HCT116 (cell line): Measurements from ENCODE around the gene CDH13. TPM values are rescaled to one million over a fixed set of nuclear protein-coding genes. Genes with fewer than 3 reads are reported as not detected.

Experiments used
- ATAC-seq: fragments of 200-7000 bp; cut with Tn5 transposase; 2 replicates; pipeline ENCODE4 v1.9.1; 2020; ENCODE audit warnings: mild to moderate bottlenecking, moderate library complexity
- BruUV-seq: library from RNA; stranded (reverse); fragments of 400-500 nt; replicated peaks from 2 replicates; lab custom pipeline; 2021; lab: Mats Ljungman, UMichigan
- CTCF ChIA-PET: fragments of 300-600 bp; sonication (Branson Sonifier 250); formaldehyde crosslinking; loops from one replicate; lab custom pipeline; 2021; ENCODE audit warnings: antibody characterized with exemption; lab: Charles Lee
- POLR2A ChIA-PET: fragments of 300-600, 350-600 bp; sonication (Branson Sonifier 250); formaldehyde crosslinking; loops from one replicate; lab custom pipeline; 2021; ENCODE audit warnings: antibody characterized with exemption; lab: Charles Lee
- RAD21 ChIA-PET, 2 experiments: fragments of 300-600 bp; sonication (Branson Sonifier 250); formaldehyde crosslinking; loops; one replicate each; lab custom pipeline; 2023; ENCODE audit warnings: low total read pairs in 2 of 2; ENCODE audit not compliant: uncharacterized antibody in 2 of 2, unreplicated experiment in 2 of 2, low non-redundant PET in 1 of 2; lab: Charles Lee
- DNase-seq: peaks from one replicate; pipeline ENCODE4 v3.0.0-alpha.2; 2010; ENCODE audit warnings: low read depth, low spot score
- H2AFZ ChIP-seq: fragments of 200-600 bp; shearing (Covaris generic), sonication (generic); 2 replicates; pipeline ENCODE4 v1.6.1; 2017; ENCODE audit warnings: low read depth, mixed run types, mixed read lengths, antibody characterized with exemption, low read length; ENCODE audit not compliant: poor library complexity, severe bottlenecking
- H3K27ac ChIP-seq: 2 replicates; pipeline ENCODE4 v1.5.1; 2012; ENCODE audit warnings: low read depth, low read length
- H3K27me3 ChIP-seq: fragments of 200-600 bp; sonication (generic); 2 replicates; pipeline ENCODE4 v1.6.1; 2016; ENCODE audit warnings: mixed run types, low read length, mixed read lengths; ENCODE audit not compliant: insufficient read depth
- H3K36me3 ChIP-seq, 2 experiments: fragments of 200-500 bp in 1 of 2; fragments of 200-600 bp in 1 of 2; sonication (Bioruptor generic) in 1 of 2; sonication (generic) in 1 of 2; 2 replicates each; pipeline versions ENCODE4 v1.5.1 to v1.6.1; 2014 to 2016; ENCODE audit warnings: low read length in 2 of 2, inconsistent platforms in 1 of 2, mixed read lengths in 1 of 2, mixed run types in 1 of 2; ENCODE audit not compliant: insufficient read depth in 2 of 2, control insufficient read depth in 1 of 2
- H3K4me1 ChIP-seq, 2 experiments: fragments of 200-600 bp in 1 of 2; sonication (generic) in 1 of 2; 2 replicates each; pipeline versions ENCODE4 v1.5.1 to v1.6.1; 2012 to 2017; ENCODE audit warnings: low read length in 2 of 2, inconsistent platforms in 1 of 2, mild to moderate bottlenecking in 1 of 2, mixed read lengths in 1 of 2, mixed run types in 1 of 2, moderate library complexity in 1 of 2; ENCODE audit not compliant: insufficient read depth in 2 of 2, control insufficient read depth in 1 of 2
- H3K4me2 ChIP-seq: fragments of 200-600 bp; sonication (generic); 2 replicates; pipeline ENCODE4 v1.6.1; 2017; ENCODE audit warnings: mixed run types, low read length, mixed read lengths
- H3K4me3 ChIP-seq, 2 experiments: fragments of 200-600 bp in 1 of 2; sonication (generic) in 1 of 2; replicated peaks in 1 of 2; 2 replicates each; pipeline ENCODE4 v1.5.1; 2011 to 2016; ENCODE audit warnings: low read length in 2 of 2, control low read depth in 1 of 2, low read depth in 1 of 2, mild to moderate bottlenecking in 1 of 2, mixed read lengths in 1 of 2, mixed run types in 1 of 2
- H3K79me2 ChIP-seq: fragments of 200-600 bp; sonication (generic); 2 replicates; pipeline ENCODE4 v1.6.1; 2017; ENCODE audit warnings: mild to moderate bottlenecking, mixed run types, low read length, moderate library complexity, mixed read lengths; ENCODE audit not compliant: insufficient read depth
- H3K9ac ChIP-seq: fragments of 200-600 bp; sonication (generic); 2 replicates; pipeline ENCODE4 v1.6.1; 2016; ENCODE audit warnings: low read length, mixed read lengths
- H3K9me2 ChIP-seq: fragments of 200-600 bp; sonication (generic), shearing (Covaris generic); 2 replicates; pipeline ENCODE4 v1.6.1; 2017; ENCODE audit warnings: mixed run types, mild to moderate bottlenecking, moderate library complexity; ENCODE audit not compliant: insufficient read depth
- H3K9me3 ChIP-seq, 2 experiments: fragments of 200-500 bp in 1 of 2; fragments of 200-600 bp in 1 of 2; sonication (Bioruptor generic) in 1 of 2; sonication (generic) in 1 of 2; 2 replicates each; pipeline ENCODE4 v1.6.1; 2014 to 2017; ENCODE audit warnings: low read length in 2 of 2, mixed read lengths in 2 of 2, inconsistent platforms in 1 of 2, low read depth in 1 of 2, mild to moderate bottlenecking in 1 of 2, mixed run types in 1 of 2, moderate library complexity in 1 of 2; ENCODE audit not compliant: control insufficient read depth in 1 of 2, insufficient read depth in 1 of 2
- H4K20me1 ChIP-seq: fragments of 200-600 bp; sonication (generic), shearing (Covaris generic); 2 replicates; pipeline ENCODE4 v1.6.1; 2017; ENCODE audit warnings: mixed run types, mild to moderate bottlenecking, moderate library complexity; ENCODE audit not compliant: insufficient read depth
- EGR1 ChIP-seq: IDR thresholded peaks from 2 replicates; pipeline ENCODE4 v1.6.1; 2012; ENCODE audit warnings: low read depth
- EZH2 ChIP-seq: fragments of 200-600 bp; sonication (generic); IDR thresholded peaks from 2 replicates; pipeline ENCODE4 v1.6.1; 2017; ENCODE audit warnings: antibody characterized with exemption, mixed run types
- EZH2phosphoT487 ChIP-seq: fragments of 200-600 bp; IDR thresholded peaks from 2 replicates; pipeline ENCODE4 v1.6.1; 2018; ENCODE audit warnings: antibody characterized with exemption, borderline replicate concordance
- JUND ChIP-seq: IDR thresholded peaks from 2 replicates; pipeline ENCODE4 v1.6.1; 2012
- POLR2A ChIP-seq: IDR thresholded peaks from 2 replicates; pipeline ENCODE4 v1.7.0; 2011; ENCODE audit warnings: borderline replicate concordance; ENCODE audit not compliant: insufficient read depth, insufficient read length; ENCODE audit errors: extremely low read depth
- POLR2AphosphoS5 ChIP-seq: IDR thresholded peaks from 2 replicates; pipeline ENCODE4 v1.6.1; 2011; ENCODE audit warnings: mild to moderate bottlenecking, low read depth, low read length, moderate library complexity
- RAD21 ChIP-seq: IDR thresholded peaks from 2 replicates; pipeline ENCODE4 v1.6.1; 2012; ENCODE audit warnings: low read depth, mild to moderate bottlenecking
- SIN3A ChIP-seq: IDR thresholded peaks from 2 replicates; pipeline ENCODE4 v1.6.1; 2012; ENCODE audit warnings: low read depth
- SP1 ChIP-seq: IDR thresholded peaks from 2 replicates; pipeline ENCODE4 v1.6.1; 2012; ENCODE audit warnings: low read depth
- SRF ChIP-seq: IDR thresholded peaks from 2 replicates; pipeline ENCODE4 v1.6.1; 2012; ENCODE audit warnings: low read depth
- TCF7L2 ChIP-seq: IDR thresholded peaks from 2 replicates; pipeline ENCODE4 v1.7.0; 2011; ENCODE audit warnings: borderline replicate concordance, inconsistent platforms; ENCODE audit not compliant: insufficient read depth, insufficient read length; ENCODE audit errors: extremely low read depth
- YY1 ChIP-seq: IDR thresholded peaks from 2 replicates; pipeline ENCODE4 v1.6.1; 2011; ENCODE audit warnings: low read length, low read depth, moderate library complexity, mild to moderate bottlenecking; ENCODE audit not compliant: insufficient replicate concordance; ENCODE audit errors: extremely low read depth
- ZNF274 ChIP-seq: fragments of 200-500 bp; sonication (Bioruptor generic); IDR thresholded peaks from 2 replicates; pipeline ENCODE4 v1.6.1; 2014; ENCODE audit warnings: mild to moderate bottlenecking, low read depth, low read length, inconsistent platforms
- intact Hi-C: fragments of 100-400 bp; cut with micrococcal nuclease; formaldehyde crosslinking; loops from 2 replicates; pipeline ENCODE4 v1.10.0; 2022
- total RNA-seq: library from RNA; stranded (reverse); gene quantifications from one replicate; pipeline ENCODE4 v1.2.1, GENCODE V29; 2021; ENCODE audit not compliant: unreplicated experiment
- TF ChIP-seq, protein P1 (sequence below): IDR thresholded peaks from 2 replicates; pipeline ENCODE4 v1.6.1; 2012
- TF ChIP-seq, protein P2 (sequence below): IDR thresholded peaks from 2 replicates; pipeline ENCODE4 v1.6.1; 2011; ENCODE audit warnings: mild to moderate bottlenecking, low read length, moderate library complexity; ENCODE audit not compliant: insufficient replicate concordance; ENCODE audit errors: extremely low read depth
- TF ChIP-seq, protein P3 (sequence below): IDR thresholded peaks from 2 replicates; pipeline ENCODE4 v1.6.1; 2012
- TF ChIP-seq, protein P4 (sequence below): IDR thresholded peaks from 2 replicates; pipeline ENCODE4 v1.6.1; 2012; ENCODE audit warnings: low read depth

The CDH13 gene
- total RNA-seq, 1 experiment from 2014 or later: not detected

DNA sequence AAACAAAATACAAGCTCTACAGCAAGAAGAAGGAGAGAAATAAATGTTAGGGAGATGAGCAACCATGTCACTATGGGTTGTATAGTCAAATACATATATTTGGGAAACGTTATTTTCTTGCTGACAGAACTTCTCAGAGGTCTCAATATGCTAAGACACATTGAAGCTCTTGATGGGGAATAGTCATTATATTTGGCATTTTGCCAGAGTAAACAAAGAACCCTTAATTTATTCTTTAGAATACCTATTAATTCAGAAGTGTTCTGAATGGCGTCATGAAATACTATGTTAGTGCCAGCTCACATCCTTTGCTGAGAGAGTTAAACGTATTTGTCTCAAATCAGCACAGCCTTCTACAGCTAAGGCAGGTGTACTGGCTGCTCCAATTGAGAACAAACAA, 458.9 kb downstream of the CDH13 start:
- Histone ChIP-seq H4K20me1 (no peaks in the 10 kb centered on the region), H3K27me3 (no peaks in the 10 kb centered on the region), H3K9ac (no peak overlapping the region), H2AFZ (no peak overlapping the region), H3K79me2 (no peaks in the 10 kb centered on the region), H3K36me3 (no peaks in the 10 kb centered on the region)
- intact Hi-C loops: no loop called here
- TF ChIP-seq, protein P1, sequence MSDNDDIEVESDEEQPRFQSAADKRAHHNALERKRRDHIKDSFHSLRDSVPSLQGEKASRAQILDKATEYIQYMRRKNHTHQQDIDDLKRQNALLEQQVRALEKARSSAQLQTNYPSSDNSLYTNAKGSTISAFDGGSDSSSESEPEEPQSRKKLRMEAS: no peak
- TF ChIP-seq SRF (no peak), YY1 (no peak), ZNF274 (no peak), JUND (no peak), EZH2 (no peak), SP1 (no peak), POLR2AphosphoS5 (no peak), EGR1 (no peak), RAD21 (no peak), TCF7L2 (no peak), EZH2phosphoT487 (no peak), POLR2A (no peak), SIN3A (no peak)
- TF ChIP-seq, protein P2, sequence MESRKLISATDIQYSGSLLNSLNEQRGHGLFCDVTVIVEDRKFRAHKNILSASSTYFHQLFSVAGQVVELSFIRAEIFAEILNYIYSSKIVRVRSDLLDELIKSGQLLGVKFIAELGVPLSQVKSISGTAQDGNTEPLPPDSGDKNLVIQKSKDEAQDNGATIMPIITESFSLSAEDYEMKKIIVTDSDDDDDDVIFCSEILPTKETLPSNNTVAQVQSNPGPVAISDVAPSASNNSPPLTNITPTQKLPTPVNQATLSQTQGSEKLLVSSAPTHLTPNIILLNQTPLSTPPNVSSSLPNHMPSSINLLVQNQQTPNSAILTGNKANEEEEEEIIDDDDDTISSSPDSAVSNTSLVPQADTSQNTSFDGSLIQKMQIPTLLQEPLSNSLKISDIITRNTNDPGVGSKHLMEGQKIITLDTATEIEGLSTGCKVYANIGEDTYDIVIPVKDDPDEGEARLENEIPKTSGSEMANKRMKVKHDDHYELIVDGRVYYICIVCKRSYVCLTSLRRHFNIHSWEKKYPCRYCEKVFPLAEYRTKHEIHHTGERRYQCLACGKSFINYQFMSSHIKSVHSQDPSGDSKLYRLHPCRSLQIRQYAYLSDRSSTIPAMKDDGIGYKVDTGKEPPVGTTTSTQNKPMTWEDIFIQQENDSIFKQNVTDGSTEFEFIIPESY: no peak
- TF ChIP-seq, protein P3, sequence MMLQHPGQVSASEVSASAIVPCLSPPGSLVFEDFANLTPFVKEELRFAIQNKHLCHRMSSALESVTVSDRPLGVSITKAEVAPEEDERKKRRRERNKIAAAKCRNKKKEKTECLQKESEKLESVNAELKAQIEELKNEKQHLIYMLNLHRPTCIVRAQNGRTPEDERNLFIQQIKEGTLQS: no peak
- TF ChIP-seq, protein P4, sequence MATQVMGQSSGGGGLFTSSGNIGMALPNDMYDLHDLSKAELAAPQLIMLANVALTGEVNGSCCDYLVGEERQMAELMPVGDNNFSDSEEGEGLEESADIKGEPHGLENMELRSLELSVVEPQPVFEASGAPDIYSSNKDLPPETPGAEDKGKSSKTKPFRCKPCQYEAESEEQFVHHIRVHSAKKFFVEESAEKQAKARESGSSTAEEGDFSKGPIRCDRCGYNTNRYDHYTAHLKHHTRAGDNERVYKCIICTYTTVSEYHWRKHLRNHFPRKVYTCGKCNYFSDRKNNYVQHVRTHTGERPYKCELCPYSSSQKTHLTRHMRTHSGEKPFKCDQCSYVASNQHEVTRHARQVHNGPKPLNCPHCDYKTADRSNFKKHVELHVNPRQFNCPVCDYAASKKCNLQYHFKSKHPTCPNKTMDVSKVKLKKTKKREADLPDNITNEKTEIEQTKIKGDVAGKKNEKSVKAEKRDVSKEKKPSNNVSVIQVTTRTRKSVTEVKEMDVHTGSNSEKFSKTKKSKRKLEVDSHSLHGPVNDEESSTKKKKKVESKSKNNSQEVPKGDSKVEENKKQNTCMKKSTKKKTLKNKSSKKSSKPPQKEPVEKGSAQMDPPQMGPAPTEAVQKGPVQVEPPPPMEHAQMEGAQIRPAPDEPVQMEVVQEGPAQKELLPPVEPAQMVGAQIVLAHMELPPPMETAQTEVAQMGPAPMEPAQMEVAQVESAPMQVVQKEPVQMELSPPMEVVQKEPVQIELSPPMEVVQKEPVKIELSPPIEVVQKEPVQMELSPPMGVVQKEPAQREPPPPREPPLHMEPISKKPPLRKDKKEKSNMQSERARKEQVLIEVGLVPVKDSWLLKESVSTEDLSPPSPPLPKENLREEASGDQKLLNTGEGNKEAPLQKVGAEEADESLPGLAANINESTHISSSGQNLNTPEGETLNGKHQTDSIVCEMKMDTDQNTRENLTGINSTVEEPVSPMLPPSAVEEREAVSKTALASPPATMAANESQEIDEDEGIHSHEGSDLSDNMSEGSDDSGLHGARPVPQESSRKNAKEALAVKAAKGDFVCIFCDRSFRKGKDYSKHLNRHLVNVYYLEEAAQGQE: no peak
- TF ChIP-seq, all 23 proteins: peak for 0
- ATAC-seq (no peak), DNase-seq (no peak)
- CTCF ChIA-PET: no interaction called here
- H3K9me2 ChIP-seq: no peaks in the 10 kb centered on the region
- no TSS peak for BruUV-seq
- H3K9me3 ChIP-seq: peaks cover 26 to 29% of the 10 kb centered on the region in 2 experiments; a peak in 2 of 4 replicates
- H3K27ac ChIP-seq: no peak overlapping the region
- RAD21 ChIA-PET: no interaction called here
- POLR2A ChIA-PET: no interaction called here
- no peaks in the 10 kb centered on the region for H3K4me1 ChIP-seq
- no peak overlapping the region for H3K4me3 ChIP-seq
- no peak overlapping the region for H3K4me2 ChIP-seq
